A673 (cell line): Measurements from ENCODE around the gene LBH.

Source experiments
- CTCF ChIP-seq: fragments of 300-800, 200-600 bp; sonication (generic); conservative IDR thresholded peaks from 2 replicates; pipeline ENCODE4 v1.5.1; 2017; ENCODE audit warnings: low read depth, mild to moderate bottlenecking, antibody characterized with exemption, low read length, moderate library complexity, mixed read lengths
- EZH2 ChIP-seq: fragments of 200-600 bp; sonication (generic); IDR thresholded peaks from 2 replicates; pipeline ENCODE4 v1.6.1; 2017; ENCODE audit warnings: borderline replicate concordance, low read depth, mild to moderate bottlenecking, mixed read lengths, antibody characterized with exemption, low read length; ENCODE audit not compliant: poor library complexity, severe bottlenecking

GRCh38 chr2:30252723-30253701 is 21.7 kb downstream of the LBH start:
- TF ChIP-seq CTCF, result no peak
- no peak for TF ChIP-seq EZH2
